Vagina (tissue), 2 donors: ENCODE data around the gene OLFM4.

Experiments used
- CTCF ChIP-seq, 3 experiments: fragments of 450-650 bp in 2 of 3; fragments of 200-600 bp in 1 of 3; sonication (generic) in 1 of 3; IDR thresholded peaks; one replicate each; pipeline ENCODE4 v1.5.1; 2017 to 2019; ENCODE audit warnings: antibody characterized with exemption in 3 of 3, mild to moderate bottlenecking in 2 of 3, moderate library complexity in 2 of 3
- POLR2A ChIP-seq, 2 donors: fragments of 450-650 bp; IDR thresholded peaks; one replicate each; pipeline ENCODE4 v1.6.1; 2017; ENCODE audit warnings: antibody characterized with exemption in 2 of 2, mild to moderate bottlenecking in 2 of 2, moderate library complexity in 2 of 2

- TF ChIP-seq CTCF (IDR thresholded peaks at IDR 0.05) (no peak), POLR2A (IDR thresholded peaks at IDR 0.05) (no peak)
These were observed 44.8 kb upstream of the OLFM4 start for GRCh38 chr13:52983836-52984235.
